GM18511 (cell line): ENCODE results near the gene ITGA11.
"Not testable (repeated sequence)": the region's sequence is repeated elsewhere in the genome, so short reads cannot be mapped to it uniquely, and the experiment has no call there.

Experiments
- ATAC-seq: cut with Tn5 transposase; IDR thresholded peaks from one replicate; pipeline ENCODE4 v1.9.1; 2021; ENCODE audit warnings: mild to moderate bottlenecking, moderate library complexity; ENCODE audit not compliant: unreplicated experiment

ITGA11 gene

GRCh38 chr15:68427366-68427765 is 4.6 kb downstream of the ITGA11 start:
- ATAC-seq, result no peak

DNA sequence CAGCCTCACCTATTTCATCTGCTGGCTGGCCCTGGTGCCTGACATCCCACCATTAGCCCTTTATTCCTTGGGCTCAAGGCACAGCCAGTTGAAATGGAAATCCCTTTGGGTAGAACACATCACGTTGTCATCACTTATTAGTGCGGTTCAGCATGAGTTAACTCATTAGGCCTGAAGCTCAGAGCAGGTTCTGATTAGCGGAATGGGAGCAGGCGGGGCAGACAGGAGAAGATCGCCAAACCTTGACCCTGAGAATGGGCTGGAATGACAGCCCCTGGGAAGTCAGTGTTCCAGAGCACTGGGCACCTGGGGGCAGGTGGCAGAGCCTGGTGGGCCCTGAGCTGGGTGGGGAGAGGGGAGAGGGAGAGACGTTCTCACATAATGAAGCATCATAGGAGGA is 5.8 kb downstream of the ITGA11 start:
- ATAC-seq, result no peak

GRCh38 chr15:68425428-68426060 is 6.4 kb downstream of the ITGA11 start:
- ATAC-seq, result no peak

- ATAC-seq, result no peak
These were observed 7.1 kb downstream of the ITGA11 start for GRCh38 chr15:68424754-68425390.

GRCh38 chr15:68423359-68424296 is 8.3 kb downstream of the ITGA11 start:
- no peak for ATAC-seq

DNA sequence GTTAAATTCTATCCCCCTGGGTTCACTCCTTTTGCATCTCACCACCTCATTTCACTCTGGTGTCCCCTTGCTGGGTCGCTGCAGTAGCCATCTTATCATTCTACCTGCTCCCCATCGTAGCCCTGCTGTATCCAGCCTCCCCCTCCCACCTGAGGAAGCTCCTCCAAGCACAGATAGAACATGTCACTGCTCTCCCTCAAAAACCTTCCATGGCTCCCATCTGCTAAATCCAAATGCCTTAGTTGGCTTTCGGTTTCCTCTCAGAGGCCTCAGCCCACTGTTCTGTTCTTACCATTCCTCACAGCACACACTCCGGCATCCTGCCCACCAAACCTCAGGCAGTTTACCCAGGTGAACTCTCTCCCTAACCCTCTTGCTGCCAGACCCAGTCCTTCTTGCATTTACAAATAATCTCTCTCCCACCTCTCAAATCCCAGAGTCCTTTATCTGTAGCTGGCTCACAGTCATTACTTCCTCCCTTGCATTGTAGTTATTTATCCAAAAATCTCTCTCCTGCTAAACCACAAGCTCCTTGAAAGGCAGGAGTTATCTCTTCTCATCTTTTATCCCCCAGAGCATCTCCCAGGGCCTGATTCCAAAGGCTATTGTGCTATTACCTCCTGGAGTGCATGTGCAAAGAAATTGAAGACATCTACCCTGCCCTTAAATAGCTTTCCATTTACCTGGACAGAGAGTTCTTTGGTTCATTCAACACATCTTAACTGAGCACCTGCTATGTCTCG is 9.4 kb downstream of the ITGA11 start:
- not testable (repeated sequence) for ATAC-seq

DNA sequence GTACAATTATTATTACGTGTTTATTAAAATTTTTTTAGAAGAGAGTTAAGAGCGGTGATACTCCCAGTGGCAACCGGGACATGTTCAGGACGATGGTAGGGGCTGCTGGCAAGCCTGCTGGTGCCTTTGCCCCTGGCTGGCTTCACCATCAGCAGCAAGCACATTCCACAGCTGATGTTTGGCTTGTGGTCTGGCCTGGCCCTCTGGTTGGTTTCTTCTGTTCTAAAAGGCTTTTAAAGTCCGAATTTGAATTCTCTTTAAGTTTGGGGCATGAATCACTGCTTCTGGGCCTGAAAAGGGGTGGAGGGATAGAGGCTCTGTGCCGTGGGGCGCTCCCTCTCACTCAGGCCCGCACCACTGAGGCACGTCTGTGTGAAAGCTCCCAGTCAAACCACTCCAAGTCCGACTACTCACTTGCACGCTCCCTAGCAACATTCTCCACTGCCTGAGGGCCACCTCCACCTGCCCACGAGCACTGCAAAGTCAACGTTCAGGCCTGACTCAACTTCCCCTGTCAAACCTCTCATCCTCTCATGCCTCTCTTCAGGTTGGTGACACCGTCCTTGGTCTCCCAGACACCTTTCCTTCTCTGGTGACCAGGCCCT is 10.1 kb downstream of the ITGA11 start:
- no peak for ATAC-seq

DNA sequence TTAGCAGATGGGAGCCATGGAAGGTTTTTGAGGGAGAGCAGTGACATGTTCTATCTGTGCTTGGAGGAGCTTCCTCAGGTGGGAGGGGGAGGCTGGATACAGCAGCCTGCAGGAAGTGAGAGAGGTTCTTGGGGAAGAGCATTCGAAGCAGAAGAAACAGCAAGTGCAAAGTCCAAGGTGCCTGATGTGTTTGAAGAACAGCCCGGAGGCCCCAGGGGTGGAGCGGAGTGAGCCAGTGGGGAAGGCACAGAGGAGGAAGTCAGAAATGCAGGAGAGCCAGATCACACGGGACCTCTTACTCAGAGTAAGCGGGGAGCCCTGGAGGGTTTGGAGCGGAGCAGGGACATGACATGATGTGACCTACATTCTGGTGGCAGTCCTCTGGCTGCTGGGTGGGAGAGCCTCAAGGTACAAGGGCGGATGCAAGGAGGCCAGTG is 10.8 kb downstream of the ITGA11 start:
- ATAC-seq, result no peak

- no peak for ATAC-seq
These were observed 11.7 kb downstream of the ITGA11 start for GRCh38 chr15:68420186-68420684.

GRCh38 chr15:68419301-68420175 is 12.4 kb downstream of the ITGA11 start:
- no peak for ATAC-seq

GRCh38 chr15:68418611-68419161 is 13.3 kb downstream of the ITGA11 start:
- no peak for ATAC-seq

DNA sequence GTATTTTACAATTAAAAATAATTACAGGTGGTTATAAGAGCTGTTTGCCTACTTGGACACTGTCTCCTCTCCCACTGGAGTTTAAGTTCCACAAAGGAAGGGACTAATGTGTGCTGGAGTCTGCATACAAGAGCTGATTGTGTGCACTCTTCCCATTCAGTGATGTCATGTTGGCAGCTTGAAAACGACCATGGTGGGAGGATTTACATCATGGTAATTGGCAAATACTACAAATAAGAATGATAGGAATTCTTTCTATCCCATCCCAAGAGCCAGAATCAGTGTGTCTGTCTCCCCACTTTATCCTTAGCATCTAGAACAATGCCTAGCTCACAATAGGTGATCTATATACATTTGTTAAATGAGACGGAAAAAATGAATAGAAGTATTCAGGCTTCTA is 14.1 kb downstream of the ITGA11 start:
- no peak for ATAC-seq

GRCh38 chr15:68417051-68417450 is 14.9 kb downstream of the ITGA11 start:
- ATAC-seq, result no peak

- no peak for ATAC-seq
These were observed 15.8 kb downstream of the ITGA11 start for GRCh38 chr15:68416158-68416535.

GRCh38 chr15:68415501-68416157 is 16.3 kb downstream of the ITGA11 start:
- ATAC-seq, result no peak

GRCh38 chr15:68415061-68415460 is 16.9 kb downstream of the ITGA11 start:
- ATAC-seq, result no peak

GRCh38 chr15:68414591-68414990 is 17.4 kb downstream of the ITGA11 start:
- ATAC-seq, result no peak

DNA sequence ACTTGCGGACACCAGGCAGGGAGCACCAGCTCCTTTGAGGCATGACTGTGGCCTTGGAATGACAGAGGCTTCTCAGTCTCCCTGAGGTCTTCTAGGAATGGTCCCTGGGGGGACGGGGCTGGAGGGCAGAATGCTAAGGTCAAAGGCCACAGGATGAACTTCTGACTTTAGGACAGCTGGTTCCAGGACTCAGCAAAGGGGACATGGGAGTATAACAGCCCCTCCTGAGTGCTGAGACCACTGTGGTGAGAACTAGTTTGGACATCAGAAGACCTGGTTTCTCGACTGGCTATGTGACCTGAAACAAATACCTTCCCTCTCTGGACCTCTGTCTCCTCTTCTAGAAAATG is 17.8 kb downstream of the ITGA11 start:
- ATAC-seq, result no peak
